T-helper 1 cell treated with Interleukin-12 subunit alpha and Interleukin-12 subunit beta and Interleukin-4 antibody, amounts not matched to agents 30 ng/mL and 1 ng/mL, for 36 hours (primary cell): Measurements from ENCODE around the gene TCF12. TPM values are rescaled to one million over a fixed set of nuclear protein-coding genes. Genes with fewer than 3 reads are reported as not detected.

Experiments
- intact Hi-C: fragments of 100-400 bp; cut with micrococcal nuclease; formaldehyde crosslinking; loops from one replicate; pipeline ENCODE4 v1.15.1; 2024
- total RNA-seq: library from RNA; stranded (reverse); gene quantifications from 2 replicates; pipeline ENCODE4 v1.2.3, GENCODE V29; 2022

TCF12 gene
- total RNA-seq = 82.7 and 86.2 TPM in 2 replicates

- intact Hi-C loops = loop anchor here (1.0 to 5.0 kb wide), 7 partner anchors 31 to 789 kb away; partner anchors contain the start of genes POLR2M and ZNF280D
These were observed at the start of gene TCF12 for GRCh38 chr15:56918046-56918938. Gene TCF12 (plus strand): TSS chr15:56918644. CDS start chr15:56919914, 1,270 bp downstream.

DNA sequence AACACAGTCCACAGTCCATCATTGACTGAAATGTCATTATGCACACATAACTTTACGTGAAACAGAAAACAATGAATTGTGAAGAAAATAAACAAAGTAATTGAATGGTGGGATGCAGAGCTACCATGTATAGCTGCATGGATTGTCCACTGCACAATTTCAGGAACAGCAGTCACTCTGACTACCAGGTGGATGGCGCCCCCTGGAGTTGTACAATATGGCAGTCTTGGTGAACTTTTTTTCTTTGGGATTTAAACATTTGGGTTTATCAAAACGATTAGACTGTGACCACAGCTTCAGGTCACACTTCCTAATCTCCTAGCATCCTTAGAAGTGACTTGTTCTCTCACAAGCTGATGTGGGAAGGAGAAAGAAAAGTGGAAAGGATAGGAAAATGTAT lies 48.9 kb upstream of the TCF12 start:
- intact Hi-C loops = loop anchor here (1.0 kb wide), 3 partner anchors 48 to 378 kb away; no protein-coding TSS in a partner anchor

DNA sequence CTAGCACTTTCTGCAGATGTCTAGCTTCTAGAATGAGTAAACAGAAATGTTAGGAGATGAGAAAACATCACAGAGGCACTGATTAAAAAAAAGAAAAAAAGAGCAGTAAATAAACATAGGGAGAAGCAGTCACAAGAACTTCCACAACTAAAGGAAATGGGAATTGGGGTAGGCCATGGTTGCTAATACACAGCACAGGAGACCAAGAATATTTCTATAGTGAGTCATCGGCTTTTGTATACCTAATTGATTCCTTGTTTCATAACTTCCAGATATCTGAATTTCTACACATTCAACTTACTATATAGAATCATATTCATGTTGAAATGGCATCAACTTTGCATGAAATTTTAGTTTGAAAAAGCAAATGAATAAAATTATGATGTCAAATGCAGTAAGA lies 47.3 kb upstream of the TCF12 start:
- intact Hi-C loops = loop anchor here (10.0 kb wide), 1 partner anchor 236 kb away; no protein-coding TSS in a partner anchor

DNA sequence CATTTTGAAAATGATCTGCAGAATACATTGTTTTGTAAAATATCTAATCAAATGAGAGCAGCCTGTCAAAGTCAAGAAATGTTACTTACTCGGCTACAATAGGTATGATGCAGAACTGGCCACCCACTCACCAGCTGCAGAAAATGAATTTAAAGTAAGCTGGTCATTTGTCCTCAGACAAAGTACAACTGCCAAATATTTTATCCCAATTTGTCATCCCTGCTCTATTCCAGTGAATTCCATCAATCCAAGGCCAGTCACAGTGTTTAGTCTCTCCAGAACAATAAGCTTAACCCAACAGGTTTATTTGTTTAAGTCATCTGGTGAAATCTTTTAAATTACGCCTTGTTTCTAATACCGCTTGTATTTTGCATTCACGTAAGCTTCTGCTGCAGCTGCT lies 46.6 kb upstream of the TCF12 start:
- intact Hi-C loops = loop anchor here (10.0 kb wide), 1 partner anchor 237 kb away; no protein-coding TSS in a partner anchor

- intact Hi-C loops = loop anchor here (10.0 kb wide), 1 partner anchor 243 kb away; no protein-coding TSS in a partner anchor
These were observed 41.0 kb upstream of the TCF12 start for GRCh38 chr15:56877255-56877970.

DNA sequence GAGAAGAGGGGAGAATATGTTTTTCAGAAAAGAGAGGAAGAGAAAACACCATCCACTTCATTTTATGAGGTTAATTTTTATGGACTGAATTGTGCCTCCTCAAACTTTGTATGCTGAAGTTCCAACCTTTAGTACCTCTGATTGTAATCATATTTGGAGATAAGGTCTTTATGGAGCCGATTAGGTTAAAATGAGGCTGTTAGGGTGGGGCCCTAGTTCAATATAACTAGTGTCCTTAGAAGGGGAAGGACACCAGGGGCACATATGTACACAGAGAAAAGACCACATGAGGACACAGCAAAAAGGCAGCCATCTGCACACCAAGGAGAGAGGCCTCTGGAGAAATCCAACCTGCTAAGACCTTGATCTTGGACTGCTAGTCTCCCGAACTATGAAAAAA lies 38.9 kb upstream of the TCF12 start:
- intact Hi-C loops = loop anchor here (10.0 kb wide), 1 partner anchor 245 kb away; no protein-coding TSS in a partner anchor

GRCh38 chr15:56883088-56883487 lies 35.4 kb upstream of the TCF12 start:
- intact Hi-C loops = no loop called here

GRCh38 chr15:56886363-56886931 lies 32.0 kb upstream of the TCF12 start:
- intact Hi-C loops = loop anchor here (2.0 kb wide), 2 partner anchors 100 to 646 kb away; no protein-coding TSS in a partner anchor

GRCh38 chr15:56886932-56887781 lies 31.3 kb upstream of the TCF12 start:
- intact Hi-C loops = loop anchor here (1.0 to 2.0 kb wide), 6 partner anchors 31 to 646 kb away; partner anchors contain the start of genes TCF12 and TEX9

- intact Hi-C loops = loop anchor here (1.0 to 2.0 kb wide), 6 partner anchors 30 to 647 kb away; partner anchors contain the start of genes TCF12 and TEX9
These were observed 30.5 kb upstream of the TCF12 start for GRCh38 chr15:56887782-56888438.

GRCh38 chr15:56890038-56890437 lies 28.4 kb upstream of the TCF12 start:
- intact Hi-C loops = no loop called here

GRCh38 chr15:56891852-56892440 lies 26.5 kb upstream of the TCF12 start:
- intact Hi-C loops = no loop called here

DNA sequence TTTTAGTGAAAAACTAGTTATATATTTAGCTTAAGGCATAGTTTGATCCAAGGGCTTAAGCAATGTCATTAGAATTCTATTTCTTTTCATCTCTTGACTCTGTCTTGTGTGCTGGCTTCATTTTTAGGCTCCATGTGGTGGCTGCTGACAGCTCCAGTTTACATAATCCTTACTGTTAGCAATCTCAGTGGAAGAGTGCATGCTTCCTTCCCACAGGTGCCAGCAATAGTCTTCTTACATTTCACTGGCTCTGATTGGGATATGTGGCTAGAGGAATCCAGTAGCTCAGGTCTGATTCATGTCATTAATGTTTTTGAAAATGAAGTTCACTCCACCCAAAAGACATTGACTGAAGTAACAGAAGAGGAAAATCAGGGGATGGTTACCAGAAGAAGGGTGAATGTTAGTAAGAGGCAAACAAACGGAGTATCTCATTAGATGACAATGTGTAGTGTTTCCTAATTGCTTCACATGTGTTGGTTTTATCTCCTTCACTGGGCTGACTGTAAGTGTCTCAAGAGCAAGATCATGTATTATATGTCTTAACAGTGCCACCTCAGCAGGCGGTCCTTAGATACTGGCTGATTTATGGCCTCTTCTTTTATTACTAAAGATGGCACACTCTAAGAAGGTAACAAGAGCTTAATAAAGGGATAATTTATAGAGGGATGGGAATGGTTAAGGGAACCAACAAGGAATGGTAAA lies 25.6 kb upstream of the TCF12 start:
- intact Hi-C loops = no loop called here

DNA sequence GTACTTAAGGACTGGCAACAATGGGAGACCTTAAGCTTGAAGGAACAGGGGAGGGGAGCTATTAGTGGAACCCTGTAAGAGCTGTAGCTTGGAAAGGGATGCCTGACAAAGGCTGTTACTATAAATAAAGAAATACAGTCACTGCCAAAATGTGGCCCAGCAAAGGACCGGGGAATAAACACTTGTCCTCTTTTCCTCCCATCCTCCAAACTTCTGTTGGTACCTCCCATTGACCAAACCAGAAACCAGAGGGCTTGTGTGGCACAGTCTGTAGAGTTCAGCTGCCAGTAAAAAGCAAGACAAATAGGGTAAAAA lies 25.1 kb upstream of the TCF12 start:
- intact Hi-C loops = no loop called here

- intact Hi-C loops = no loop called here
These were observed 23.8 kb upstream of the TCF12 start for GRCh38 chr15:56894601-56895000.

- intact Hi-C loops = no loop called here
These were observed 16.5 kb upstream of the TCF12 start for GRCh38 chr15:56901931-56902330.

- intact Hi-C loops = no loop called here
These were observed 11.7 kb upstream of the TCF12 start for GRCh38 chr15:56906766-56907165.

DNA sequence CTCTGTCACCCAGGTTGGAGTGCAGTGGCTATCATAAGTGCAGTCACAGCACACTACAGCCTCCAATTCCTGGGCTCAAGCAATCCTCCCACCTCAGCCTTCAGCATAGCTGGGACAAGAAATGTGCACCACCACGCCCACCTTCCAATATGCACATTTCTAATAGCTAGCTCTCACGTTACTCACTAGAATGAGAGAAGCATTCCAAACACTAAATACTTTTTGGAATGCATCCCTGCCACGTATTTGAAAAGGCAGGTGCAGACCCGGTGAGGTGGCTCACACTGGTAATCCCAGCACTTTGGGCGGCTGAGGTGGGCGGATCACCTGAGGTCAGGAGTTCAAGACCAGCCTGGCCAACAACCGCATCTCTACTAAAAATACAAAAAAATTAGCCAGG lies 7.6 kb upstream of the TCF12 start:
- intact Hi-C loops = no loop called here

DNA sequence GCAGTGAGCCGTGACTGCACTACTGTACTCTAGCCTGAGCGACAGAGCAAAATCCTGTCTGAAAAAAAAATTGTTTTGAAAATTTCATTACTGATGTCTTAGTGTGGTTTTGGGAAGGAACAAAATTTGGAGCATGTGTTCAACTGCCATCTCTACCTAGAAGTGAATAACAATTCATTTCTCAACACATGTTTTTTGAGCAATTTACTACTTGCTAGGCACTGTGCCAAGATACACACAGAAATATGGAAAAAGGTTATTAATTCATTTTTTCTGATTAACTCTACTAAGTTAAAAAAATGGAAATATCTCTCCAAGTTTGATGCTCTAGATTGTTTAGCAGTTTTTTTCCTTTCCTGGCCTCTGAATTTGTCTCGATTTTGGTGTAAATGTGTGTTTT lies 5.2 kb upstream of the TCF12 start:
- intact Hi-C loops = no loop called here
